Measurements from ENCODE around the gene PLCB1. TPM values are rescaled to one million over a fixed set of nuclear protein-coding genes. Genes with fewer than 3 reads are reported as not detected.
"Not testable (repeated sequence)": the region's sequence is repeated elsewhere in the genome, so short reads cannot be mapped to it uniquely, and the experiment has no call there.

The PLCB1 gene
- total RNA-seq, 1 donor, result 13.4 TPM

DNA sequence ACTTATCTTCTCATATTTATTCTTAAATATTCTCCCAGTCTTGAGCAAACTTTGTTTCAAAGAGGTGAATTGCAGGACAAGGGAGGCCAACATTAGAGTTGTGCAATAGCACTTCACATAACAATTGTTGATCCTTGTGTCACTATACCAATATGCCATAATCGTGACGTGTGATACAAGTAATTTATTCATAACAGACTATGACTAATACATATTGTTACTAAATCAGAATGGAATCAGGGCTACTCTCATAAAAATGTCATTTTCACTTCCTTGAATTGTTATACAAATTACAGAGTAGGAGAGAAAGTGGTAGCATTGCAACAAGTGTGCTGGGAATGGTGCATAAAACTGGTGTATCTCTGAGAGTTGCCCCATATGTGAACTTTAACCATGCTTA lies 37.2 kb upstream of the PLCB1 start:
- H3K27ac ChIP-seq (ENCODE audit: low read depth, low read length), result peak overlapping the region; percentile 51
- H3K79me2 ChIP-seq (ENCODE audit: insufficient read depth, low read length), result no peaks in the 10 kb centered on the region
- no peaks in the 10 kb centered on the region for H3K36me3 ChIP-seq (ENCODE audit: insufficient read depth, low read length)
- H4K20me1 ChIP-seq (ENCODE audit: insufficient read depth, low read length), result no peaks in the 10 kb centered on the region
- H3K4me2 ChIP-seq (ENCODE audit: insufficient read depth, low read length), result peak overlapping the region; percentile 6
- H3K4me1 ChIP-seq (ENCODE audit: insufficient read depth, low read length), result peaks cover 13% of the 10 kb centered on the region
- no peak for DNase-seq (ENCODE audit: insufficient read length, low spot score, missing footprints)
- TF ChIP-seq, protein P1, sequence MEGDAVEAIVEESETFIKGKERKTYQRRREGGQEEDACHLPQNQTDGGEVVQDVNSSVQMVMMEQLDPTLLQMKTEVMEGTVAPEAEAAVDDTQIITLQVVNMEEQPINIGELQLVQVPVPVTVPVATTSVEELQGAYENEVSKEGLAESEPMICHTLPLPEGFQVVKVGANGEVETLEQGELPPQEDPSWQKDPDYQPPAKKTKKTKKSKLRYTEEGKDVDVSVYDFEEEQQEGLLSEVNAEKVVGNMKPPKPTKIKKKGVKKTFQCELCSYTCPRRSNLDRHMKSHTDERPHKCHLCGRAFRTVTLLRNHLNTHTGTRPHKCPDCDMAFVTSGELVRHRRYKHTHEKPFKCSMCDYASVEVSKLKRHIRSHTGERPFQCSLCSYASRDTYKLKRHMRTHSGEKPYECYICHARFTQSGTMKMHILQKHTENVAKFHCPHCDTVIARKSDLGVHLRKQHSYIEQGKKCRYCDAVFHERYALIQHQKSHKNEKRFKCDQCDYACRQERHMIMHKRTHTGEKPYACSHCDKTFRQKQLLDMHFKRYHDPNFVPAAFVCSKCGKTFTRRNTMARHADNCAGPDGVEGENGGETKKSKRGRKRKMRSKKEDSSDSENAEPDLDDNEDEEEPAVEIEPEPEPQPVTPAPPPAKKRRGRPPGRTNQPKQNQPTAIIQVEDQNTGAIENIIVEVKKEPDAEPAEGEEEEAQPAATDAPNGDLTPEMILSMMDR (IDR thresholded peaks at IDR 0.05; ENCODE audit: extremely low read depth, low read depth, low read length), result no peak
- H3K27me3 ChIP-seq (ENCODE audit: insufficient read depth, low read length), result peaks cover 2% of the 10 kb centered on the region
- H3K9me3 ChIP-seq (ENCODE audit: low read depth, low read length), result no peaks in the 10 kb centered on the region
- H3K4me3 ChIP-seq (ENCODE audit: insufficient read depth, low read length), result no peak overlapping the region
- H2AFZ ChIP-seq (ENCODE audit: low read length), result no peak overlapping the region

DNA sequence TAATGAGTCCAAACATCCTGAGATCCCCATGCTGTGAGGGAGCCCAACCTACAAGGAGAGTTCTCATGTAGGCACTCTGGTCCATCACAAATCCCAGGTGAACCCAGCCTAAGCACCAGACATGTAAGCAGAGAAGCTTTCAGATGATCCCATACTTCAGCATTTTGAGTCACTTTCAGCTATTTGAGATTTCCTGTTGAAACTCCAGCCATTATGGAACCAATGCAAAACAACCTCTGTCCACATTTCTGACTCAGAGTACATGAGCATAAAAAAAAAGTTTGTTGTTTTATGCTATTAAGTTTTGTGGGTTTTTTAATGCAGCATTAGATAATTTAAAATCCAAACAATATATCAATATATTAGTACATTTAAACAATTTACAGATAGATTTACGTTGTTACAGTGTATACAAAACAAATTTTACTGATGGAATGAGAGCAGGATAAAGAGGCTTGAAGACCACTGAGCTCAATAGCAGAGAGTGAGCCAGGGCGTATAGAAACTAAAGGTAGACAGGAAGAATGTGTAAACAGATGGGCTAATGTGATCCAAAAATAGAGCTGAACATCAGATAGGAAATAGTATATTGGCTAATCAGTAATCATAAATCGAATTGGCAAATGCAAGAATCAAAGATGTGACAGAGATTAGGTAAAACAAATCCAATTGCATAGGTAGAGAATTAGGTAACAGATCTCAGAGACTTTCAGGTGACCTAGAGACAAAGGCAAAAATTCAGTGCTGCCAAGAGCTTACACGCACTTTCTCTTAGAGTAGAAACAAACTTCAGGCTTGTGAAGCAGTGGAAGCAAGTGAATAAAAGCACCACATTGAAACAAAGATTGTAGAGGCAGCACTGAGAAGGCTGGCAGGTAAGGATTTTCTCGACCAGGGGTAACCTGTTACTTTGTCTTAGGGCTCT lies 36.2 kb upstream of the PLCB1 start:
- Histone ChIP-seq H3K79me2 (ENCODE audit: insufficient read depth, low read length) (no peaks in the 10 kb centered on the region), H3K4me1 (ENCODE audit: insufficient read depth, low read length) (peaks cover 13% of the 10 kb centered on the region), H3K4me2 (ENCODE audit: insufficient read depth, low read length) (no peak overlapping the region), H3K4me3 (ENCODE audit: insufficient read depth, low read length) (no peak overlapping the region), H2AFZ (ENCODE audit: low read length) (no peak overlapping the region), H4K20me1 (ENCODE audit: insufficient read depth, low read length) (no peaks in the 10 kb centered on the region), H3K36me3 (ENCODE audit: insufficient read depth, low read length) (no peaks in the 10 kb centered on the region), H3K9me3 (ENCODE audit: low read depth, low read length) (no peaks in the 10 kb centered on the region), H3K27ac (ENCODE audit: low read depth, low read length) (peak overlapping the region; percentile 40), H3K27me3 (ENCODE audit: insufficient read depth, low read length) (peaks cover 6% of the 10 kb centered on the region)
- TF ChIP-seq, protein P1 (IDR thresholded peaks at IDR 0.05; ENCODE audit: extremely low read depth, low read depth, low read length), result no peak
- DNase-seq (ENCODE audit: insufficient read length, low spot score, missing footprints), result no peak

DNA sequence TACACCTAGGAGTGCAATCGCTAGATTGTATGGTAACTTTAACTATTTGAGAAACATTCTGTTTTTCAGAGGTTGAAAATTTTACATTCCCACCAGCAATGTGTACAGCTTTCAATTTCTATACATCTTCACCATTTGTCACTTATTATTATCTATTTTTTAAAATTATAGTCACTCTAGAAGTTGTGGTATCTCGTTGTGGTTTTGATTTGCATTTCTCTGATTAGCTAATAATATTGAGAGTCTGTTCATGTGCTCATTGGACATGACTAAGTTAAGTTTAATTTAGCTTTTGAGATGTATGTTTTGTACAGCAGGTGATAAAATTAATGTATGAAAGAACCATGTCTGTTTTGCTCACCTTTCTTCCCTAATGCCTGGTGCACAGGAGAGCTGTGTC lies 34.8 kb upstream of the PLCB1 start:
- H4K20me1 ChIP-seq (ENCODE audit: insufficient read depth, low read length), result no peaks in the 10 kb centered on the region
- H2AFZ ChIP-seq (ENCODE audit: low read length), result no peak overlapping the region
- peaks cover 13% of the 10 kb centered on the region for H3K4me1 ChIP-seq (ENCODE audit: insufficient read depth, low read length)
- TF ChIP-seq, protein P1 (IDR thresholded peaks at IDR 0.05; ENCODE audit: extremely low read depth, low read depth, low read length), result no peak
- no peak overlapping the region for H3K4me2 ChIP-seq (ENCODE audit: insufficient read depth, low read length)
- no peak overlapping the region for H3K27ac ChIP-seq (ENCODE audit: low read depth, low read length)
- no peaks in the 10 kb centered on the region for H3K36me3 ChIP-seq (ENCODE audit: insufficient read depth, low read length)
- H3K27me3 ChIP-seq (ENCODE audit: insufficient read depth, low read length), result peaks cover 10% of the 10 kb centered on the region
- no peaks in the 10 kb centered on the region for H3K9me3 ChIP-seq (ENCODE audit: low read depth, low read length)
- no peak for DNase-seq (ENCODE audit: insufficient read length, low spot score, missing footprints)
- H3K4me3 ChIP-seq (ENCODE audit: insufficient read depth, low read length), result no peak overlapping the region
- H3K79me2 ChIP-seq (ENCODE audit: insufficient read depth, low read length), result no peaks in the 10 kb centered on the region

DNA sequence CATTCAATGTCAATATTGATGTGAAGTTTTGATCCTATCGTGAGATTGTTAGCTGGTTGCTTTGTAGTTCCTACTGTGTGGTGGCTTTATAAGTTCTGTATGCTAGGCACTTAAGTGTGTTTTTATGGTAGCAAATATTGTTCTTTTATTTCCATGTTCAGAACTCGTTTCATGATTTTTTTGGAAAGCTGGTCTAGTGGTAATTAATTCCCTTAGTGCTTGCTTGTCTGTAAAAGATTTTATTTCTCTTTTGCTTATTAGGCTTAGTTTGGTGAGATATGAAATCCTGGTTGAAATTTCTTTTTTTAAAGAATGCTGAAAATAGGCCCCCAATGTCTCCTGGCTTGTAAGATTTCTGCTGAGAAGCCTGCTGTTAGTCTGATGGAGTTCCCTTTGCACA lies 27.8 kb upstream of the PLCB1 start:
- no peak for DNase-seq (ENCODE audit: insufficient read length, low spot score, missing footprints)
- no peak overlapping the region for H3K4me3 ChIP-seq (ENCODE audit: insufficient read depth, low read length)

DNA sequence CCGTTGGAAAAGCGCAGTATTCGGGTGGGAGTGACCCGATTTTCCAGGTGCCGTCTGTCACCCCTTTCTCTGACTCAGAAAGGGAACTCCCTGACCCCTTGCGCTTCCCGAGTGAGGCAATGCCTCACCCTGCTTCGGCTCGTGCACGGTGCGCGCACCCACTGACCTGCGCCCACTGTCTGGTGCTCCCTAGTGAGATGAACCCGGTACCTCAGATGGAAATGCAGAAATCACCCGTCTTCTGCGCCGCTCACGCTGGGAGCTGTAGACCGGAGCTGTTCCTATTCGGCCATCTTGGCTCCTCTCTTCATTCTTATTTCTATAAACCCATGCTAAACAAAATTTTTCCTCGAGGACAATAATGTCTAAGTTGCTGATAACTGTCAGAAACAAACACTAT lies 17.5 kb upstream of the PLCB1 start:
- H3K4me3 ChIP-seq (ENCODE audit: insufficient read depth, low read length); H3K27me3 ChIP-seq (ENCODE audit: insufficient read depth, low read length); H3K36me3 ChIP-seq (ENCODE audit: insufficient read depth, low read length); H3K79me2 ChIP-seq (ENCODE audit: insufficient read depth, low read length); H3K27ac ChIP-seq (ENCODE audit: low read depth, low read length); DNase-seq (ENCODE audit: insufficient read length, low spot score, missing footprints); H3K4me1 ChIP-seq (ENCODE audit: insufficient read depth, low read length); H3K9me3 ChIP-seq (ENCODE audit: low read depth, low read length); H2AFZ ChIP-seq (ENCODE audit: low read length); H3K4me2 ChIP-seq (ENCODE audit: insufficient read depth, low read length); H4K20me1 ChIP-seq (ENCODE audit: insufficient read depth, low read length): not testable (repeated sequence)

More for the DNA sequence above, 27.8 kb upstream of the PLCB1 start:
- Histone ChIP-seq H3K4me1 (ENCODE audit: insufficient read depth, low read length) (no peaks in the 10 kb centered on the region), H3K9me3 (ENCODE audit: low read depth, low read length) (peaks cover 10% of the 10 kb centered on the region), H3K36me3 (ENCODE audit: insufficient read depth, low read length) (no peaks in the 10 kb centered on the region), H3K4me2 (ENCODE audit: insufficient read depth, low read length) (no peak overlapping the region), H3K27ac (ENCODE audit: low read depth, low read length) (no peak overlapping the region), H4K20me1 (ENCODE audit: insufficient read depth, low read length) (no peaks in the 10 kb centered on the region), H3K79me2 (ENCODE audit: insufficient read depth, low read length) (no peaks in the 10 kb centered on the region), H3K27me3 (ENCODE audit: insufficient read depth, low read length) (peaks cover 8% of the 10 kb centered on the region), H2AFZ (ENCODE audit: low read length) (no peak overlapping the region)
- TF ChIP-seq, protein P1 (IDR thresholded peaks at IDR 0.05; ENCODE audit: extremely low read depth, low read depth, low read length), result no peak
